HG03469 (cell line): ENCODE results near the gene CYFIP2.

Experiments used
- ATAC-seq: cut with Tn5 transposase; IDR thresholded peaks from one replicate; pipeline ENCODE4 v1.9.1; 2021; ENCODE audit warnings: mild to moderate bottlenecking, moderate library complexity, moderate number of reproducible peaks; ENCODE audit not compliant: unreplicated experiment

CYFIP2 gene

DNA sequence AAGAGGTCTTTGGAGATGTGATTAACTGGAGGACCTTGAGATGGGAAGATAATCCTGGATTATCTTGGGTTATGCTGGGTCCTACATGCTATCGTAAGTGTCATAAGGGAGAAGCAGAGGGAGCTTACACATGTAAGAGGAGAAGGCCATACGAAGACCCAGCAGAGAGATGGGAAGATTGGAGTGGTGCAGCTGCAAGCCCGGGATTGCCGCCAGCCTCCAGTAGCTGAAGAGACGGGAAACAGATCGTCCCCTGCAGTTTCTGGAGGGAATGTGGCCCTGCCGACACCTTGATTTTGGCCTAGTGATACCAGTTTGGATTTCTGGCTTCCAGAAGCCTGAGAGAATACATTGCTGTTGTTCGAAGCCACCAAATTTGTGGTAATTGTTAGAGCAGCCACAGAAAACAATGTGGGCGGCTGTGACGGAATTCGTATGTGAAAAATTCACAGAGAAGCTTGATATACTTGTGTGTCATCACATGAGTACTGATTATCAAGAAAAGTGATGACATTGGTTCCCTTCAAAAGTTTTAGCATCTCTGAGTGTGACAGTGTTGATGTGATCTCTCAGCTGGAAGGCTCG is 86.9 kb downstream of the CYFIP2 start:
- ATAC-seq: no peak

DNA sequence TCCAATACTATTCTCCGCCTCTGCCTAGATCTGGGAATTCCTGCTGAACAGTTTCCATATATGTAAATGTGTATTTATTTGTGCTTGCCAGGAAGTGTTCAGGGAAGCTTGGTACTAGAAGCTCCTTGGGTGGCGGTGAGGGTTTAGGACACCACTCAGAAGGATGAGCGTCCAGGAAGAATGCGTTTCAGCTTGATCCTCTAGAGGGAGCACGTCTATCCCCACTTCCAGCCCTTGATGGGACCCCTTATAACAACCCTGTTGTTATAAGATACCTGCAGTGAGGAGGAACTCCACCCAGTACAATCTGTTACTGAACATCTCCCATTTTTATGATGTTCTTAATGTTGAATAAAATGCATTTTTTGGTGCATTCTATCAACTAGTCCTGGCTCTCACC is 88.9 kb downstream of the CYFIP2 start:
- ATAC-seq: no peak

DNA sequence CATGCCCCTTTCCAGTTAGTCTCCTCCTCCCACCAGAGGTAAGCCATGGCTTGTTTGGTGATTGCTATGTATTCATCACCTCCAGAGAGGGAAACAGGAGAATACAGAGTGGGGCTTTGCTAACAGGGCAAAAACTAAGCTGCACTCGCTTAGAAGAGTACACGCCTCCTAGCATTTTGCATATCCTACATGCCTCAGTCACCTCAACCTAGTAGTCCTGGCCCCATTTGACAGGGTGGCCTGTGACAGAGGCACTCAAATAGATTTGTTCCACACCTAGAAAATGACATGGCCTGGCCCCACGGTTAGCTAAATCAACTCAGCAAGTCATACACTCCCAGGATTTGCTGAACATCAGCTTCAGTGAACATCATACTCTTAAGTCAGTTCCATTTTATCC is 90.7 kb downstream of the CYFIP2 start:
- ATAC-seq: no peak

DNA sequence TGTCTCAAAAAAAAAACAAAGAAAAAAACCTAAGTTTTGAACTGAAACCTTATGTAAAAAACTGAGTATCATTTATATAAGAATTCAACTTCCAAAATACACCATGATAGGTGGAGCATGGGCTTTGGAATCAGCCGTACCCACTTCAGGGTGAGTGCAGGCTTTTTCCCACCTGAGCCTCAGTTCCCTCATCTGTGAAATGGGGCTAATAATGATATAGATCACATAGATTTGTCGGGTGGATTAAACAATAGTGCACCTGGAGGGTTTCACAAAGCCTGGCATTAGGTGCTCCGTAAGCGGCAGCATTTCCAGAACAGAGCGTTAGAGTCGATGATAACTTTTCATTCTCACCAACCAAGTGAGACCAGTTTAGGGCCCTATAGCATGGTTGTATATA is 91.9 kb downstream of the CYFIP2 start:
- no peak for ATAC-seq

DNA sequence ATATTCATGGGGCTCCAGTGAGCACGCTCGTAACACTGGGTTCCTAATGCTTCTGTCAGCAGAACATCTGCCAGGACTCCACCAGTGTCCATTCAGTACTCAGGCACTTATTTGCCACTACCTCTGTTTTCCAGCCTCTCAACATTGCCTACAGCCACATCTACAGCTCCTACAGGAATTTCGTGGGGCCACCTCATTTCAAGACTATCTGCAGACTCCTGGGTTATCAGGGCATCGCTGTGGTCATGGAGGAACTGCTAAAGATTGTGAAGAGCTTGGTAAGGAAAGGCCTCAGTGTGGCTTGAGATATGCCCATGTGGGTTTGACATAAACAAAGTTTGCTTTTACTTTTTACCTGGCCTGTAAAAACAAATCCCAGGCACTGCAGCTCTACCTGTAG is 92.9 kb downstream of the CYFIP2 start:
- no peak for ATAC-seq

DNA sequence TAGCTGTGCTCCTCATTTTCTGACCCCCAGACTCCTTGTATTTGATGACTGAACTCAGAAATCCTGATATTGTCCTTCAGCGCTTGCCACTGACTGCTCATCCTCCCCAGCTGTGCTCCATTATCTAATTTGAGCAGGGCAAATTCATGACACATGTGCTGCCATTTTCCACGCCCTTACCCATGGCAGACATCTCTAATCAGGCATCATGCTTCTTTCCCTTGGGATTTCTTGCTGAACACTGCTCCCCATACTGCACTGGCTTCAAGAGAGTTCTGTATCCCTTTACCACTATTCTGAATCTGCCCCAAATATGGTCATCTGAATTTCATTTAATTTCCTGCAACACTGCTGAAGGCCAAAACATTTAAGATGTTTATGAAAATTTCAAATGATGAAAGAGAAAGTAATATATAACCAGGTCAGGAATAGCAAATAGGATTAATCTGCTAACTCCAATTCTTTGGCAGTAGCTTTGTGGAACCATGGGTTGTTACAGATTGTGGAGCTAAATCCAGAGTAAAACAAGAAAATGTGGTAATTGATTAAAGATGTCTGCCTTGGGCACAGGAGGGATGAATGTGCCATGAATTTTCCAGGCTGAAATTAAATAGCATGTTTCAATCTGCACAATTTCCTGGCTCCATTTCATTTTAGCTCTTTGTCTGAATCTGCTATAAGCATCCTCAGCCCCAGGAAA is 93.6 kb downstream of the CYFIP2 start:
- ATAC-seq: no peak

DNA sequence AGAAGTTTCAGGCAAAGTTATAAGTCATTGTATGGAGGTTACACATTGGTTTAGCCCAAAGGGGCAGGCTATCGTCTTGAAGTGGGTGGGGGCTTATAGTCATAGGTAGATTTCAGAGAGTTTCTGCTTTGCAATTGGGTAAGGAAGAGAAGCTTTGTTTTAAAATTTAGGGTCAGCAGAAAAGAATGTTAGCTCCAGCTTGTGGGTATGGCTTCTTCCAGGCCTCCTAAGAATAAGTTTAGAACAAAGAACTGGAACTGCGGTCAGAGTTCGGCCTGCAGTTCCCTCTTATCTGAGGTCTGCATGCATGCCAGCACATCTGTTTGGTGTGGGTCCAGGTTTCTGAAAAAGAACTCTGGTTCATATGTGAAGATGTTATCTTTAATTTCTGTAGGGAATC is 96.1 kb downstream of the CYFIP2 start:
- ATAC-seq: no peak

DNA sequence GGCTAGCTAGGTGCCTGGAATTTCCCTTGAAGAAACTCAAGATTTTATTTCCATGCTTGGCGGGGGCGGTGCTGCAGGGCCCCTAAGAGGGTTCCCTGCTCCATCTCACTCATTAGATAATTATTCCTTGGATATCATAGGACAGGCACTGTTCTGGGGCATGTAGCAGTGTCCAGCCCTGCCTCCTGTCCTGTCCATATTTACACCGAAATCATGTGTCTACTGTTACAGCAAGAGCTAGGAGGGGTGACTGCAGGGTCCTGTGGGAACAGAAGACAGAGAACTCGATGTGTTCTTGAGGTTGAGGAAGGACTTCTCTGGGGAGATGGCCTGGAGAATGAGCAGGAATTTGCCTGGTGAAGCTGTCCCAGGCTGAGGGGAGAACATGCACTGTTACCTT is 96.6 kb downstream of the CYFIP2 start:
- no peak for ATAC-seq

DNA sequence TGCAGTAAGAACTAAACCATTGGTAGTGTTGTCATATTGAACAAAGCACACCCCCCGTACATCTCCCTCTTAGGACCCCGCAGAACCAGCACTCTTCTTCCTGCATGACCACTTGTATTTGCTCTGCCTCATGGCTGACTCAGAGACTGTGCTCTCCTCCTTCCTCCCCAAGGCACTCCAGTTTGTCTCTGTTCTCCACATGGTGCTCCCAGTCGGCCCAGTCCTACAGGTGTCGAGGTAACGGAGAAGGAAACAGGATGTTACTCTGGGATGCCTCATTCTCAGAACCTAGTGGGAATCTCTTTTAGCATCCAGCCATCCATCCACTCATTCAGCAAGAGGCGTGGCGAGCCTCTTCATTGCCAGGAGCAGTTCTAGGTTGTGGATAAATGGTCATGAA is 97.1 kb downstream of the CYFIP2 start:
- ATAC-seq: no peak

DNA sequence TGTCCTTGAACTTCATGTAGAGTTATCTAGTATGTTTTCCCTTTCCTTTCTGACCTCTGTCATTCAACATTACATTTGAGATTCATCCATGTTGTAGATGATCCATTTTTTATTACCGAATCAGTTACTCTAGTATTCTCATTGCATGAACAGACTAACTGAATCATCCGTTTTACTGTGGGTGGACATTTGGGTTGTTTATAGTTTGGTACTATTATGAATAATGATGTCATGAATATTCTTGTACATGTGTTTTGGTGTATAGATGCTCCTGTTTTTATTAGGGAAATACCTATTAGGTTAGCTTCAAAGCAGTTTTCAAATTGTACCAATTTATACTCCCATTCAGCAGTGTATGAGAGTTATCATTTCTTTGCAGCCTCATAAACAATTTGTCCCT is 99.8 kb downstream of the CYFIP2 start:
- ATAC-seq: no peak

DNA sequence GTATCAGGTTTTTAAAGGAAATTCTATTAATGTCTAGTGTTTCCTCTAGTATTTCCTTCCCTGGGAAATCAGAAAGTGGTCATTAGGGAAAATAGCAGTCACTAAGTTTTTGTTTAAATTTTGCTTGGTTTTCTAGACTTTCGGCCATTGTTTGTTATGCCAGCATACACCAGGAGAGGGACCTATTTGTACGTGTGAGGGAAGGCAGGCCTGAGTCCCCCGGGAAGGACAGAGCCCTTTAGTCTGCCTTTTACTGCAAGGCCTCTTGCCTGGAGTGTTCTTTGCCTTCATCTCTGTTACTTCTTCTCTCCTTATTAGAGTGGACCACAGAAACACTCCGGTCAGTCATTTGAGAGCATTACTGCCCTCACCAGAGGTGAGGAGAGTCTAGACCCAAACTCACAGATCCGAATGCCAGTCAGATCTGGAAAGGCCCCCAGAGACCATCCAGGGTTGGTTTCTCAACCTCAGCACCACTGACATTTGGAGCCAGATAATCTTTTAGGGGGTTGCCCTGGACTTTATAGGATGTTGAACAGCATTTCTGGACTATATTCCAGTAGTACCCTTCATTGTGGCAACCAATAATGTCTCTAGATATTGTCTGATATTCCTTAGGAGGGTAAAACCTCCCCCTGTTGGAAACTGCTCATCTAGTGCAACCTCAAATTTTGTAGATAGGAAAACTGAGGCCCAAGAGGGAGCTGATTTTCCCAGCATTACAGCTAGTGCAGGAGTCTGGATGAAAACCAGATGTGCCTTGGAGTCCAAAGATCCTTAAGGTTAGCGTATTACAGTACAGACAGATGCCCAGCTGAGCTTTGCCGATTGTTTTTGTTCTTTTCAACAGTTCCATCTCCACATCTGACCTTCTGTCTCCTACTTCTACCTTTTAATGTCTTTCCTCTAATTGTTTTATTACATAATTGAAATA is 101.1 kb downstream of the CYFIP2 start:
- no peak for ATAC-seq

DNA sequence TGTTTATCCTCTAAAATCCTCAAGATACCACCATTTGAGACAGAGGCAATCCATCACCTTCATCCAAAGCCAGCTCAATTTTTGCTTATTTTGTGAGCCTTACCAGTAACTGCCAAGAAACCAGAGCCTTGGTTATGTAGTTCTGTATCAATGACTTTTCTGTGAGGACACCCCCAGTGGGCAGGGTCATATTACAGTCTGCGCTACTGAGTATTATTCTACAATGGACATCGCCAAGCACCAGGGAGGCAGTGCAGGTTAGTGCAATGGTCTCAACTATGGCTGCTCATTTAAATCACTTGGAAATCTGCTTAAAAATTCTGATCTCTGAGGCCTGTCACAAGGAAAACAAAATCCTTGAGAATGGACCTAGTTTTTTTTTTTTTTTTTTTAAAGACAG is 103.6 kb downstream of the CYFIP2 start:
- no peak for ATAC-seq

DNA sequence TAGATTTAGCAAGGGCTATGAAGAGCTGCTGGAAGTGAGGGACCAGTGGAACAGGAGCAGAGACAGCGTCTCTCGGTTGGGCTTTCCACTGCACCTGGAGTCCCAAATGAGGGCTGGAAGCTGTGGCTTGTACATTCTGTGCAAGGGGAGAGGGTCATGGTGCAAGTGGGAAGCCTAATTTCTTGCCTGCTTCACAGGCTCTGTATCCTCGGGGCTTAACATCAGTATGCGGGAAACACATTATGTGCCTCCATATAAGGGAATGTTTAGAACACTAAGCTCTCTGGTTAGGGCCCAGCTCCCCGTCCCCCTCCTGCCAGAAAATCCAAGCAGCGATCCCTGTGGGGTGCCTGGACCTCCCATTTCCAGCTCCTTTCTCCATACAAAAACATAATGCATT is 105.0 kb downstream of the CYFIP2 start:
- no peak for ATAC-seq

DNA sequence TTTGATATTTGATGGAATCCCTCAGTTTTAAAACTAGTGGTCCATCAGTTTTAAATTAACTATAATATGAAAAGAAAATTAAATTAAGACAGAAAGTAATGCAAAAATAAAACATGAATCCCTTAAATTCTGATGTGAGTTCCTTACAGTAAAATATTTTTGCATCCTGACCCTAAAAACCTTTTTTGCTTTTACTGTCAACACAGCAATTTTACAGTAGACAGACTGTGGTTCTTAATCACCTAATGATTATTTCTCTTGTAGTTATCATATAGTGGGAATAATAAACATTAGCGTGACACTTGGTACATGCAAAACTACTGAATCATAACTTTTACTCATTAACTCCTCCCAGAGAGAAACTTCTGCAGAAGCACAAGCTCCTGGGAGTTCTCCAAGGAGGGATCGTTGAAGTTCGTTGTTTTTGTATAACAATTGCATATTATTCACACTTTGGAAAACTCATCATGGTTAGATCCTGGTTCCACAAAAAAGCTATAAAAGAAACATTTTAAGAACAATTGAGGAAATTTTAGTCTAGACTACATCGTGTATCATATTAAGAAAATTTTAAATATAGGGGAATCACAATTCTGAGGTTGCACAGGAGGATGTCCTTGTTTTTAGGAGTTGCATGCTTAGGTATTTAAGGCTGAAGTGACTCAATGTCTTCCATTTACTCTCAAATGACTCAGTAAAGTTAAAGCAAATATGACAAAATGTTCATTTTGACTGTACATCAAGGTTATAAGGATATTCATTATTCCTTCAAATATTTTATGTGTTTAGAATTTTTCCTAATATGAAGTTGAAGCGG is 105.9 kb downstream of the CYFIP2 start:
- ATAC-seq: no peak

DNA sequence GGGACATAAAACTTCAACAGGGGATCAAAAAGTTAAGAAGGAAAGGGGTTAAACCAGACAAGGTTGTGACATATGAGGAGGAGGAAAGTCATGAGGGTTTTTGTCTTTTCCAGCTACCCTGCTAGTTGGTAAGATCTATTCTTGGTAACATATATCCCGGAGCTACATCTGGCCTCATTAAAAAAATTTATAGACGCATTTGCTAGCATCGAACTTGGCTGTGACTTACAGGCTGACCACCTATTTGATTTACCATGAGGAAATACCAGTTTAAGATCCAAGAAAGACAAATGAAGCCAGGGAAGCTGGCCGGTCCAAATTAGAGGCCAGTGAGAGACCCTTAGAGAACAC is 106.5 kb downstream of the CYFIP2 start:
- no peak for ATAC-seq

DNA sequence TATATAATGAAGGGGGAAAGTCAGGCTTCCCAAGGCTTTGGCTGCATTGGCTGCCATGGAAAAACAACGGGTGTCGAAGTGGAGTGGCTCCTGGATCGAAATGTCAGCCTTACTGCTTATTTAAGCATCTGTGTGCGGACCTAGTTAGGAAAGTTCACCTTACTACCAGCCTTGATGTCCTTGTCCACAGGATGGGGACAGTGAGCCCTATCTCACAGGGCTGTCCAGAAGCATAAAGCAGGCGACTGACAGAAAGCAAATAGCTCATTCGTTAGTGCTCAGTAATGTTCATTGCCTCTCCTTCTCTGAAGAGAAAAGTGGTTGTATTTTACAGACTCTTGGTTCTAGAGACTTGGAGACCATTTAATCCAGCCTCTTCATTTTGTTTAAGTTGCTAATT is 112.6 kb downstream of the CYFIP2 start:
- no peak for ATAC-seq

DNA sequence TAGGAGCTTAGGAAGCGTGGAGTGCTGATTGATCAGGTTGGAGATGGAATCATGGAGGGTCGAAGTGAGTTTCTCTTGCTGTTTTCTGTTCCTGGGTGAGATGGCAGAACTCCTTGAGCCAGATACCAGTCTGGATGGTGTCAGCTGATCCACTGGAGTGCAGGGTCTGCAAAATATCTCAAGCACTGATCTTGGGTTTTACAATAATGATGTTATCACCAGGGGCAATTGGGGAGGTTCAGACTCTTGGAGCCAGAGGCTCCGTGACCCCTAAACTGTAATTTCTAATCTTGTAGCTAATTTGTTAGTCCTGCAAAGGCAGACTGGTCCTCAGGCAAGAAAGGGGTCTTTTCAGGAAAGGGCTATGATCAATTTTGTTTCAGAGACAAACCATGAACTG is 114.1 kb downstream of the CYFIP2 start:
- ATAC-seq: no peak

DNA sequence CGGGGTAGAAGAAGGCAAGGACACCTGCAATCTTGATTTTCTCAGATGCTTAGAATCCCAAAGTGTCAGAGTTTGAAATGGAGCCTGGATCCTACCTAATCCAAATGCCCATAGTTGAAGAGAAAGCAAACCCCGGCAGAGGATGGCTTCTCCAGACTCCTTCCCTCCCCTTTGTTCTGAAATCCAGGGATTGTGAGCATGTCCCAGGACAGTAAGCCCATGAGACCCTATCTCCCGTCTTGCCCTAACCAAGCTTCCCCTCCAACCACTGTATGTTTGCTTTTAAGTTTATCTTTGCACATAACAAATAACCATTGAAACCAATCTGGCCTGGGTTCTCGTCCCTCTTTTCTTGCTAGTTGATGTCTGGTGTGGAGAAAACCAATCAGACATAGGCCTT is 115.8 kb downstream of the CYFIP2 start:
- ATAC-seq: no peak

DNA sequence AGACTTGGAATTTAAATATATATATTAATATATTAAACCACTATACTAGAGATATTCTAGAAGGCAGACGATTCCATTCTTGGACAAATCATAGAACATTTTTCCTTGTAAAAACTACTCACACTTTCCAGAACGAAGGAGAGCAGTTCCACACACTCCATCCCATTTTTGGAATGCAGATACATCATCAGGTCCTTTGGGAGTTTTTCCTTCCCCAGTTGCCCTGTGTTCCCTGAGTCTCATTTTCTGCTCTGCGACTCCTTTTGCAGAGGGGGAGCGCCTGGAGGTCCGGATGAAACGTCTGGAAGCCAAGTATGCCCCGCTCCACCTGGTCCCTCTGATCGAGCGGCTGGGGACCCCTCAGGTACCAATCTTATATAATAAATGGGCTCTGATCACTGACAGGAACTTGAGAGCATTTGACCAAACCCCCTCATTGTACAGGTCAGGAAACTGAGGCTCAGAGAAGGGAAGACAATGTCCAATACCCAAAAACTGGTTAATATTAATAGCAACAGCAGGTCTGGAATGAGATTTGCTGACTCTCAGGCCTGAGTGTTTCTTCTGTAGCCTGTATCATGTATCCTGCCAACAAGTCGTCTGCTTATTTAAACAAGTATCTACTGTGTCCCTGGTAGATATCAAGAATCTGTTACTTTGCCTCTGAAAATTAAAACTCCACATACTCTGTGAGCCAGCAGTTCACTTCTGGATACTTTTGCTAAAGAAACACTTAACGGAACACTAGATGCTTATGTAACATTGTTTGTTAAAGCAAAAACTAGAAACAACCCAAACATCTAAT is 117.3 kb downstream of the CYFIP2 start:
- no peak for ATAC-seq

DNA sequence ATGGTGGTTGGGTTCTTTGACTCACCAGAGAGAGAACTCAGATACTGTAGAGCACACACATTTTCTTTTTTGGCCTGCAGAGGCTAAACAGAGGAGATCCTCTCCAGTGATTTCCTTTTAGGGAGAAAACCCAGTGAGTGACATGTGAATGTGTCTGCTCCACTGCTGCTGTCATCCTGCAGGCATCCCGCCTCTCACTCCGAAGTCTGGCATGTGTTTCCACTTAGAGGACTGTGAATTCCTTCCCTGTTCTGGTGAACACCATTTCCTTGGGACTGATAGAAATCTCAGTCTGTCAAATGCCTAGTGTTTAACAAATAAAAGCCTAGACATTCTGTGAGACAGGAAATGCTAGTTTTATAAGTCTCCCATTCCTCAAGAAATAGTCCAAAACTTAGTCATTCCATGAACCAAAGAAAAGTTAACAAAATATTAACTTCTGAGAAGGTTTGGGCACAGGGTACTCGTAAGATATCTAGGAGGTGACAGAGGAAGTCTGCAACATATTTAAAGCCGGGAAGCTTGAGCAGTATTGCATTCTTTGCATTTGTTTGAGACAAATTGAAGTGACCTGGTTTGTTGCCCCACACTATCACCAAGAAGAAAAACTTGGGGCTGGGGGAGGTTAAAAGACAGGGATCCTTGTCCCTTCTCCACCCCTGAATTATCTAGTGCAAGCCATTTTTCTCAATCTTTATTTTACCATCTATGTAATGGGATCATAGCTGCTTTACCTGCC is 119.2 kb downstream of the CYFIP2 start:
- no peak for ATAC-seq
